Stimulated activated CD8-positive, alpha-beta memory T cell treated with anti-CD3 and anti-CD28 coated beads, Interleukin-2, amount 100 ng/mL, for 1 hour (primary cell): ENCODE data around the gene IKZF4.
A peak's percentile ranks its signal among the peaks of the same experiment; 100 is the strongest.
"Not testable (repeated sequence)": the region's sequence is repeated elsewhere in the genome, so short reads cannot be mapped to it uniquely, and the experiment has no call there.

ENCODE experiments used
- DNase-seq, 2 donors: peaks; one replicate each; pipeline ENCODE4 v3.0.0-alpha.2; 2020; ENCODE audit warnings: low read depth in 2 of 2

IKZF4 gene

DNA sequence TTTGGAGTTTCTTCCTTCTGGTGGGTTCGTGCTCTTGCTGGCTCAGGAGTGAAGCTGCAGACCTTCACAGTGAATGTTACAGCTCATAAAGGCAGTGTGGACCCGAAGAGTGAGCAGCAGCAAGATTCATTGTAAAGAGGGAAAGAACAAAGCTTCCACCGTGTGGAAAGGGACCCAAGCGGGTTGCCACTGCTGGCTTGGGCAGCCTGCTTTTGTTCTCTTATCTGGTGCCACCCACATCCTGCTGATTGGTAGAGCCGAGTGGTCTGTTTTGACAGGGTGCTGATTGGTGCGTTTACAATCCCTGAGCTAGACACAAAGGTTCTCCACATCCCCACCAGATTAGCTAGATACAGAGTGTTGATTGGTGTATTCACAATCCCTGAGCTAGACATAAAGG is 21.3 kb upstream of the IKZF4 start:
- not testable (repeated sequence) for DNase-seq

DNA sequence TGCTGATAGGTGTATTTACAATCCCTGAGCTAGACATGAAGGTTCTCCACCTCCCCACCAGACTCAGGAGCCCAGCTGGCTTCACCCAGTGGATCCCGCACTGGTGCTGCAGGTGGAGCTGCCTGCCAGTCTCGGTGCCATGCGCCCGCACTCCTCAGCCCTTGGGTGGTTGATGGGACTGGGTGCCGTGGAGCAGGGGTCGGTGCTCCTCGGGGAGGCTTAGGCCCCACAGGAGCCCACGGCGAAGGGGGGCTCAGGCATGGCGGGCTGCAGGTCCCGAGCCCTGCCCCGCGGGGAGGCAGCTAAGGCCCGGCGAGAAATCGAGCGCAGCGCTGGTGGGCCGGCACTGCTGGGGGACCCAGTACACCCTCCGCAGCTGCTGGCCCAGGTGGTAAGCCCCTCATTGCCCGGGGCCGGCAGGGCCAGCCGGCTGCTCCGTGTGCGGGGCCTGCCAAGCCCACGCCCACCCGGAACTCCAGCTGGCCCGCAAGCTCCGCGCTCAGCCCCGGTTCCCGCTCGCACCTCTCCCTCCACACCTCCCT is 20.8 kb upstream of the IKZF4 start:
- DNase-seq: not testable (repeated sequence)

DNA sequence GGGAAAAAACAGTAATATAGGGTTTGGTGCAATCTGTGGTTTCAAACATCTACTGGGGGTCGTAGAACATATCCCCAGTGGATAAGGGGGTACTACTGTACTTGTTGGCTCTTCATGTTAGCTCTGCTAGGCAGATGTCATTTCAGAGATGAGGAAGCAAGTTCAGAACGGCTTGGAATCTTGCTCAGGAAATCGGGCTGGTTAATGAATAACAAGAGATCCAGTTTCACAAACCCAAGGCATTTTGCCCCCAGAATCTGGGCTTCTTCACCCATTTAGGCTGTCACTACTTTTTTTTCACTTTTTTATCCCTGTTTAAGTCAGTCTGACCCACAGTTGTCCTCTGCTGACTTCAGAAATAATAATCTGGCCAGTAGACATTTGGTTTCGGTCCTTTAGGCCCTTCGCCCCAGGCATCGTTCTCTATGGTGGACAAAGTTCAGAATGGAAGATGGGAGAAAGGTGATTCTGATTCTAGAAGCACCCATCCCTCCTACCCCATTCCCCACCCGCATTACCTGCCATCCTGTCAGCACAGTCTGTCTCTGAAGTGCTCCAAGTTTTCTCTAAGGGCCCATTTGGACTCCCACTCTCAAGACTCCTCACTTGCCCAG is 19.2 kb upstream of the IKZF4 start:
- no peak for DNase-seq

DNA sequence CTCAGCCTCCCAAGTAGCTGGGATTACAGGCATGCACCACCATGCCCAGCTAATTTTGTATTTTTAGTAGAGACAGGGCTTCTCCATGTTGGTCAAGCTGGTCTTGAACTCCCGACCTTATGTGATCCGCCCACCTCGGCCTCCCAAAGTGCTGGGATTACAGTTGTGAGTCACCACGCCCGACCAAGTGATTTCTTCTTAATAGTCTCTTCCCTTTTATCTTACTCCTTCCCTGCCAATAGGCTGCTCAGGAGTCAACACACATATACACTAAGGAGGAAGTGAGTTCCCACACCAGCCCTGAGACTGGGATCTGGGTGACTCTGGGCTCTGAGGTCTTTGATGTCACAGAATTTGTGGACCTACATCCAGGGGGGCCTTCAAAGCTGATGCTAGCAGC is 17.5 kb upstream of the IKZF4 start:
- not testable (repeated sequence) for DNase-seq

DNA sequence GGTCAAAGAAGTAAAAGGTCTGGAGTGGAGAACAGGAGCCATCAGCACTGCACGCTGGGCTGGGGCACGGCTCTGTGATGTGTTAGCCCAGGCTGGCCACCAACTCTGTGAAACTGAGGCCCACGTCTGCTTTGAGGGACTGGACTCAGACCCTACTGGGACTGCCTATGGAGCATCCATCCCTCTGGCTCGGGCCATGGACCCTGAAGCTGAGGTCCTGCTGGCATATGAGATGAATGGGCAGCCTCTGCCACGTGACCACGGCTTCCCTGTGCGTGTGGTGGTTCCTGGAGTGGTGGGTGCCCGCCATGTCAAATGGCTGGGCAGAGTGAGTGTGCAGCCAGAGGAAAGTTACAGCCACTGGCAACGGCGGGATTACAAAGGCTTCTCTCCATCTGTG is 16.6 kb upstream of the IKZF4 start:
- no peak for DNase-seq

DNA sequence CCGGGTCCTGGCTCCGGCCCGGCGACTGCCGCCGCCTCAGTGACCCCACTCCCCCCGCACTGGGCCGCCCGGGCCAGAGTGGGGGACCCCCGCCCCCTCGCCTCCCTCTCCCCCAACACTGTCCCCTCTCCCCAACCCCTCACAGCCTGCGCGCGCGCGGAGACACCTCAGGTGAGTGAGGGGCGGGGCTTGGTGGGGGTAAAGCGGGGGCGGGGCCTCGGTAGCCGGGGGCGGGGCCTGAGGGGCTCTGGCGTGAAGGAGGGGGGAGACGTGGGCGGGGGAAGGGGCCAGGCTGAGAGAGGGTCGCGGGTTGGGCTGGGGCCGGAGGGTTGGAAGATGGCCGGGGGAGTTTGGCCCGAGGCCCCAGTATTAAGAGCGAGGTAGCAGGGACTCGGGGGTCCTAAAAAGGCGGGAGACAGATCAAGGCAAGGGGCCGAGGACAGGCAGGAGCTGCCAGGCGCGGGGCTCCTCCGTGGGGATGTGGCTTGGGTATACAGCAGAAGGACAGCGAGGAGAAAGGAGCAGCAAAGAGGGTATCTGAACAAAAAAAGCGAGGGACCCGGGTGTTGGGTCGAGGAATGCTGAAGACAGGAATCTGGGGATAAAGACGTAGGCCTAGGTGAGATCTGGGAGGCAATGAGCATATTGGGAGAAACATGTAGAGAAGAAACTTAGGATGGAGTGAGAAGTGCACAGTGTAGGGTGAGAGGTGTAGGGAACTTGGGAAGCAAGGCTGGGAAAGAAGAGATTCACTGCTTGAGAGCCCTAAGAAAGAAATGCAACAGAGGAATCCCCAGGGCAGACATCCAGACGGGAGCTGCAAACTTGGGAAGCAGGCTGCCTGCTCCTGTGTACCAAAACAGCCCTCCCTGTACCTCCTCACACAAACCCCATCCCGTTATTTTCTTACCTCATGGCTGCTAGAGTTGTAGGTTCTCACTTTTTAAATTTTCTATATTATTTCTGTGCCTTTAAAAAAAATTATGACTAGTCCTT is 13.0 kb upstream of the IKZF4 start:
- DNase-seq: peak; percentile 38 to 61

DNA sequence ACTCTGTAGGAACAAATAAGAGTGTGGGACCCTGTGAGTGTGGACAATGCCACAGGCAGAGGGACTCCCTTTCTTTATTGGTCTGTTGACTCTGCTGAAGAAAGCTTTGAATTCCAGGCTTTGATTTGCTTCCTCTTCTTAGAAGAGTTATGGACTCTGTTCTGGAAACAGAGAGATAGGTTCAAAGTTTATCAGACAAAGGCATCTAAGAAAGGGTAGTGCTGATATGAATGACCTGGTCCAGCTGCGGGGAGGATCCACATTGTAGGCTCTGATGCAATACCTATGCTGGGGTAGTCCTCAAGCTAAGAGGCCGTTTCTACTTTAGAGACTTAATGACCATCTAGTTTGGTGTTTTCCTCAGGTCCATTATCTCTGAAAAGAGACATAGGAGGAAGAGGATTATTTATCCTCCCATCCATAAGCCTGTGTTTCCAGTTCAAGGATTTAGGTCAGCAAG is 10.7 kb upstream of the IKZF4 start:
- DNase-seq: no peak

DNA sequence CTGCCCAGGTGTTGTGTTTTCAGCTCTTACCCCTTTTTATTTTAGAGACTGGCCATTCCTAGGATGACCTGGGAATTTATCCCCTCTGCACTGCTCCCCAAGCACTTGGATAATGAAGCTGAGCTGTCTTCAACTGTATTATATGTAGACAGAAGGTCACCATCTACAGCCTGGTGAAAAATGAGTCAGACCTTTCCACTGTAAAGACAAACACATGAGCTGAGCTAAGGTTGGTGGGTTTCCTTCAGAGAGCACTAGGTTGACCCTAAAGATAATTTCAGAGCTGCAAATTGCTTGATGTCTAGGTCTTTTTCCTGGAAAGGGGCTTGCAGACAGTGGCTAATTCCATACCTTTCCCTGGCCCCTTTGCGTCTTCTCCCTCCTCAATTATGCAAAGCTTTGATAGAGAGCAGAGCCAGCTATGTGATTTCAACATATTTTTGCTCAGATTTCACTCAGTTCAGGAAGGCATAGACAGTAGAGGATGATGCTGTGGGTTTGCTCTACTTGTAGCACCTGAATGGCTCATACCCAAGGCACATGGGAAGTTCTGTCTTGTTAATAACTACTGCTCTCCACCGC is 9.2 kb upstream of the IKZF4 start:
- no peak for DNase-seq

DNA sequence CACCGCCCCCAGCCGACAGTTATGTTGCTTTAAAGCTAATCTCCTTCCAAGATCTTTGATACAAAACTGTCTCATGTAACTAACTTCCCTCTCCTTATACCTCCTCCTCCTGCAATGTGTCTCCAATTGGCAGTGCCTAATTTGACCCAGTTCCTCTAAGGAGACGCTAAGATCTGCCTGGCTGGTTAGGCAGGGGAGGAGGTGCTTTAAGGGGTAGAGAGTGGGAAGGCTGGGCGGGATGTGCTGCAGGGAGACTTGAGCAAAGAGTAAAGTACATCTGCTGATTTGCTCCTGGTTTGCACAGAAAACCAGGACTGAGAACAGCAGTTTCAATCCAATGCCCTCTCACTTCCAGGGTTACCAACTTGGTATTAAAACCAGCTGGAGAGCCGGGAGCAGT is 7.4 kb upstream of the IKZF4 start:
- no peak for DNase-seq

DNA sequence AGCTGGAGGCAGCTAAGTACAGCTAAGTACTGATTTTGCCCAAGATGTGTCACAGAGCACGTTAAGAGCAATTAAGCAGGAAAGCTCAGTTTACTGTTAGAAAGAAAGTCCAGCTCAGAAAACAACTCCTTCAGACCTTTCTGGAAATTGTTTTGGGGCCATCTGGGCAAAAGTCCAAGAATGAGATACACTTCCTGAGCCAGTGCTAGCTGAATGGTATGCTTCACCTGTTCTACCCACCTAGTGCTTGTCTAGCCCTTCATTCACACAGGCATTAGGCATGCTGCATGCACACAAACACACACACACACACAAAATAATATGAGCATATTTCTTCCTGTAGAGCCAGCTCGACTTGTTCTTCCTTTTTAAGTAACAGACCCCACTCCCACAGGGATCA is 6.6 kb upstream of the IKZF4 start:
- DNase-seq: no peak

DNA sequence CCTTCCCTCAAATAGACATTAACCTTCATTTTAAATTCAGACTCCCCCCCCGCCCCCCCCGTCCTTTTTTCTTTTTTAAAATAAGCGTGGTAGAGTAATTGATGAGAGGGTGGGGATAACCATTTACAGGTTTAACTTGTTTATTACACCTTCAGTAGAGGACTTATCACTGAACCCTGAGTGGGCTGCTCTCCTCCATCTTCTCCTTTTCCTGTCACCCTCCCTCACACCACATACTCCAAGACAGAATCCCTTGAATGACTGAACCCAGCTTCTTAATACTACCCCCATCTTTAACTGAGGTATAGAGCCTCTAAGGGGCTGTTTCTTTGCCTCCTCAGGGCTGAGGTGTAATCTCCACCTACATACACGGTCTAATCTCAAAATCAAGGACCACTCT is 3.7 kb upstream of the IKZF4 start:
- no peak for DNase-seq

DNA sequence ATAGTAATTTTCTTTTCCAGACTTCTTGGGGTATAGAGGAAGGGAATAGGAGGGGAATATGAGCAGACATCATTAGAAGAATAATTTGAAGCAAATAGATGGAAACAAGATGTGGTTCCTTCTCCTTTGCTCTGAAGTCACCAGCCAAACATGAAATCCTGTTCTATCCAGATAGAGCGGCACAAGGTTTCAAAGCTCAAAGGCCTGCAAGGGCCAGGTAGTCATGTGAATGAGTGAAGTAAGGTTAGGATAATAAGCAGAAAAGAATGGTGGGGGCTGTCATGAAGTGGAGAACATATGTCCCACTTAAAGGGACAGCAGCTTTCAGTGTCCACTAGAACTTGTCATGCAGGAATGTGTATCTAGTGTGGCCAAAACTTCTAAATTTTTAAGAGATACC is 2.5 kb upstream of the IKZF4 start:
- DNase-seq: no peak

DNA sequence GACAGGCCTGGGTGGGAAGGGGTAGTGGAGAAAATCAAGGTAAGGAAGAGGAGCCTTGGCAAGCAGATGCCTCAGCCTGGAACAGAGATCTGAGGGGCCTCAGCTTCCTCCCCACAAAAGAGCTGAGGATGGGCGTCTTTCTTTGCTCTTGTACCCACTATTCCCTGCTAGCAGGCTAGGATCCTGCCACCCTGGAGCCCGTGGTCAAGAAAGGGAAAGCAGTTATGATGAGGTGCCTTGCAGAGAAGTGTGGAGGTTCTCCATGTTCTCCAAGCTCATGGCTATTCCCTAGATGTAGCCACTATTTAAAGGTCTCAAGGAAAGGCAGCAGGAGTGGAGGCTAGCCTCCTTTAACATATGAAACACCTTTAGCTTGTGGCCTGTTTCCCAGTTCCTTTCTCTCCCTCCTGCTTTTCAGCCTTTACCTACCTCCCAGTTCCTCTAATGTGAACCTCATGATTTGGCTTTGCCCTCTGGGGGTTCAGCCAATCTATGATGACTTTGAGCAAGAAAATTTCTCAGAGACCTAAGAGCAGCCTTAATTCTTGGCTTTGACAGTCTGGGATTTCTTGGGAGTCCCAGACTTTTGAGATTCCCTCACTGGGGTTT is 1.1 kb downstream of the IKZF4 start:
- no peak for DNase-seq

DNA sequence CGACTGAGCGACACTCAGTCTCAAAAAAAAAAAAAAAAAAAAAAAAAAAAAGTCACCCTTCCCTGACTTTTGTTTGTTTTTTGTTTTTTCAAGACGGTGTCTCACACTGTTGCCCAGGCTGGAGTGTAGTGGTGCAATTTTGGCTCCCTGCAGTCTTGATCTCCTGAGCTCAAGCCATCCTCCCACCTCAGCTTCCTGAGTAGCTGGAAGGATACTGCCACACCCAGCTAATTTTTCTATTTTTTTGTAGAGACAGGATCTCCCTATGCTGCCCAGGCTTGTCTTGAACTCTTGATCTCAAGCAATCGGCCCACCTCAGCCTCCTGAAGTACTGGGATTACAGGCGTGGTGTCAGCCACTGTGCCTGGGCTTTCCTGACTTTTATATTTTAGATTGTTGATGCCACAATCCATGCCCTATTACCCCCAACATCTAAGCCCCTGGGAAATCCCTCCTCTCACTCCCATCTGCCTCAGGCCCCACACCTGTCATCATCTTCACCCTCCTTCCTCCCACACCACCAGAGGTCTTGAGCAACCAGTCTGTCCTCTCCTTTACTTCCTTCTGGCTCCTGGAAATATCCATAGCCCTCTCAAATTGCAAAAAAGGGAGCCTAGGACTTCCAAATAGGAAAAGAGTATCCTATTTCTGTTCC is 7.8 kb downstream of the IKZF4 start:
- no peak for DNase-seq

DNA sequence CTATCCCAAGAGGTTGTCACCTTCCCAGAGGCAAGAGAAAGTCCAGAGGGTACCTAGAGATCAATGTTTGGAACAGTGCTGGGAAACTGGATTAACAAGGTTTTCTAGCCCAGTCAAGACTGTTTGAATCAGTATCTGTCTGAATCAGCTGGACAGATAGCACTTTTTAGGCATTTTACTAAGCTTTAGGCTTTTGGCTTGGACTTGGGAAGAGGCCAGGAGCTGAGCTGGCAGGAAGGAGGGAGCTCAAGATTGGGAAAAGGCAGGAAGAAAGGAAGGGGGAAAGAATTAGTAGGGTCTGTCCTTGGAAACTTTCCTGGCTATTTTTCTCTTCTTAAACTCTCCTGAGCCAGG is 8.3 kb downstream of the IKZF4 start:
- DNase-seq: no peak

DNA sequence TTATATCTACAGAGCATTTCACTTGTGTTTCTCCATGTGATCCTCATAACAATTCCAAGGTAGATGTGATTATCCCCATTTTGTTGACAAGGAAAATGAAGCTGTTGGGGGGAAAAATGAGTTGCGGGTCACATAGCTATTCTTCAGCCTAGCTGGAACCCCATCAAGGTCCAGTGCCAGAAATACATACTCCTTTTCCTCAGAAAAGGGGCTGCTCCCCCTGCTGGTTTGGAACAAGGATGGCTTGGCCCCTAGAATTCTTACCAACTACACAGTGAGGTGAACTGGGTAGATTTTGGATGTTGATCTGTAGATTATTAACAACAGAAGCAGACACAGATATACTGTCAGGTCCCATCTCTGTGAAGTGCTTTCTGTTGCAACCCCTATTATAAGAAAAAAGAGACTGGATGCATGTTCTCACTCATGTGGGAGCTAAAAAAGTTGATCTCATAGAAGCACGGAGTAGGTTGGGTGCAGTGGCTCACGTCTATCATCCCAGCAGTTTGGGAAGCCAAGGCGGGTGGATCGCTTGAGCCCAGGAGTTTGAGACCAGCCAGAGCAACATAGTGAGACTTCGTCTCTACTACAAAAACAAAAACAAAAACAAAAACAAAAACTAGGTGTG is 8.9 kb downstream of the IKZF4 start:
- no peak for DNase-seq

DNA sequence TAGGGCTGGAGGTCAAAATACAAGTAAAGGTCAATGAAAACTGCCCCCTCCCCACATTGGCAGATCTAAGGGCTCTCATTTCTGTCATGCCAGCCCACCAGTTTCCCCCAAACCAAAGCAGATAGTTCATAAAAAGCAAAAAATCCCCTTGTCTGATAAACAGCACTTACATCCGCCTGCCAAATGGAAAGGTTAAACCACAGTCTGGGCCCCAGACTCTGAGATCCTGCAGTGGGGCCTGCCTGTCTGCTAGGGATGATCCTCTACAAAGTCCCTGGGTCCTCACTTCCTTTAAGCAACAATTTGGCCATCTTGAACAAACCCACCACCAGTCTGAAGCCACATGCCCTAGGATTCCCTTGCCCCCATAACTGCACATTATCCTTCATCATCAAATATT is 11.1 kb downstream of the IKZF4 start:
- DNase-seq: no peak

DNA sequence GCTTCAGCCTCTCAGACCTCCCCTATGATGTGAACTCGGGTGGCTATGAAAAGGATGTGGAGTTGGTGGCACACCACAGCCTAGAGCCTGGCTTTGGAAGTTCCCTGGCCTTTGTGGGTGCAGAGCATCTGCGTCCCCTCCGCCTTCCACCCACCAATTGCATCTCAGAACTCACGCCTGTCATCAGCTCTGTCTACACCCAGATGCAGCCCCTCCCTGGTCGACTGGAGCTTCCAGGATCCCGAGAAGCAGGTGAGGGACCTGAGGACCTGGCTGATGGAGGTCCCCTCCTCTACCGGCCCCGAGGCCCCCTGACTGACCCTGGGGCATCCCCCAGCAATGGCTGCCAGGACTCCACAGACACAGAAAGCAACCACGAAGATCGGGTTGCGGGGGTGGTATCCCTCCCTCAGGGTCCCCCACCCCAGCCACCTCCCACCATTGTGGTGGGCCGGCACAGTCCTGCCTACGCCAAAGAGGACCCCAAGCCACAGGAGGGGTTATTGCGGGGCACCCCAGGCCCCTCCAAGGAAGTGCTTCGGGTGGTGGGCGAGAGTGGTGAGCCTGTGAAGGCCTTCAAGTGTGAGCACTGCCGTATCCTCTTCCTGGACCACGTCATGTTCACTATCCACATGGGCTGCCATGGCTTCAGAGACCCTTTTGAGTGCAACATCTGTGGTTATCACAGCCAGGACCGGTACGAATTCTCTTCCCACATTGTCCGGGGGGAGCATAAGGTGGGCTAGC is 13.9 kb downstream of the IKZF4 start:
- DNase-seq: no peak

DNA sequence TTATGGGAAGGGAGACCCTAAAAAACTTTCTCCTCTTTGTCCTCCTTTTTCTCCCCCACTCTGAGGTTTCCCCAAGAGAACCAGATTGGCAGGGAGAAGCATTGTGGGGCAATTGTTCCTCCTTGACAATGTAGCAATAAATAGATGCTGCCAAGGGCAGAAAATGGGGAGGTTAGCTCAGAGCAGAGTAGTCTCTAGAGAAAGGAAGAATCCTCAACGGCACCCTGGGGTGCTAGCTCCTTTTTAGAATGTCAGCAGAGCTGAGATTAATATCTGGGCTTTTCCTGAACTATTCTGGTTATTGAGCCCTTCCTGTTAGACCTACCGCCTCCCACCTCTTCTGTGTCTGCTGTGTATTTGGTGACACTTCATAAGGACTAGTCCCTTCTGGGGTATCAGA is 16.3 kb downstream of the IKZF4 start:
- DNase-seq: no peak

DNA sequence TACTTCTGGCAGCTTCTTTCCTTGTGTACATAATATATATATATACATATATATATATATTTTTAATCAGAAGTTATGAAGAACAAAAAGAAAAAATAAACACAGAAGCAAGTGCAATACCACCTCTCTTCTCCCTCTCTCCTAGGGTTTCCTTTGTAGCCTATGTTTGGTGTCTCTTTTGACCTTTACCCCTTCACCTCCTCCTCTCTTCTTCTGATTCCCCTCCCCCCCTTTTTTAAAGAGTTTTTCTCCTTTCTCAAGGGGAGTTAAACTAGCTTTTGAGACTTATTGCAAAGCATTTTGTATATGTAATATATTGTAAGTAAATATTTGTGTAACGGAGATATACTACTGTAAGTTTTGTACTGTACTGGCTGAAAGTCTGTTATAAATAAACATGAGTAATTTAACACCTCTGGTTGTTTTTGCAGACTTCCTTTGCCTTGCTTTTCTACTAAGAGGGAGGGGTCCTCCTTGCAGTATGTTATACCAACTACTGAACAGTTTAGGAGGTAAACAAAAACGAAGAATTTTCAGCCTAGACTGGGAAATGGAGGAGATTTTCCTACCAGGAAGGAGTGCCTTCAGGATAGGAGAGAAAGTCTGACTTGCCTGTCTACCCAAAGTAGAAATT is 17.3 kb downstream of the IKZF4 start:
- no peak for DNase-seq
